Transverse colon (tissue), 4 donors: ENCODE measurements around the gene ZBTB39.

Source experiments
- CTCF ChIP-seq, 5 experiments: fragments of 200-600 bp in 3 of 5; fragments of 450-650 bp in 2 of 5; sonication (generic) in 3 of 5; IDR thresholded peaks; 1 replicate in 2 of 5; 2 replicates in 3 of 5; pipeline ENCODE4 v1.5.1; 2016 to 2017; ENCODE audit warnings: antibody characterized with exemption in 5 of 5, inconsistent platforms in 3 of 5, mild to moderate bottlenecking in 2 of 5, moderate library complexity in 1 of 5
- POLR2A ChIP-seq: fragments of 450-650 bp; IDR thresholded peaks from one replicate; pipeline ENCODE4 v1.6.1; 2016; ENCODE audit warnings: antibody characterized with exemption, mild to moderate bottlenecking, moderate library complexity
- POLR2AphosphoS5 ChIP-seq, 3 donors: sonication (generic); formaldehyde crosslinking; IDR thresholded peaks; one replicate each; pipeline ENCODE4 v1.6.1; 2016; ENCODE audit warnings: antibody characterized with exemption in 3 of 3

GRCh38 chr12:56993346-56993745 lies 13.0 kb downstream of the ZBTB39 start:
- no peak for TF ChIP-seq CTCF (IDR thresholded peaks at IDR 0.05)
- TF ChIP-seq POLR2AphosphoS5 (IDR thresholded peaks at IDR 0.05) = no peak
- no peak for TF ChIP-seq POLR2A
